Measurements from ENCODE around the gene LRMDA.

The LRMDA gene

GRCh38 chr10:76086761-76087639 lies 655.6 kb downstream of the LRMDA start:
- no peak for DNase-seq (ENCODE audit: low read depth)

DNA sequence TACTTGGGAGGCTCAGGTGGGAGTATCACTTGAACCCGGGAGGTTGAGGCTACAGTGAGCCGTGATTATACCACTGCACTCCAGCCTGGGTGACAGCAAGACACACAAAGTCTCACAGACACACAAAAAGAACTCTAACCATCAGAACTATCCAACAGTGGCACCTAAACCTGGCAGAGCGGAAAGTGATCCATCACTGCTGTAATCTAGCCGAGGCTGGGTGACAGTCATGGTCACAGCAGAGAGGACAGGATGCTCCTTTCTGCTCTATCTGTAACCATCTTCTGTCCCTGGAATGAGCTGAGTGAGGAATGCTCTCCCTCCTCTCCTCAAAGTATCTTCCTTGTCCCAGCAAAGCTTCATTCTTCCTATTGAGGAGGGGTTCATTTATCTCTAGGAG lies 656.6 kb downstream of the LRMDA start:
- no peak for DNase-seq (ENCODE audit: low read depth)

GRCh38 chr10:76088980-76089379 lies 657.6 kb downstream of the LRMDA start:
- no peak for DNase-seq (ENCODE audit: low read depth)

GRCh38 chr10:76089556-76090180 lies 658.2 kb downstream of the LRMDA start:
- no peak for DNase-seq (ENCODE audit: low read depth)

DNA sequence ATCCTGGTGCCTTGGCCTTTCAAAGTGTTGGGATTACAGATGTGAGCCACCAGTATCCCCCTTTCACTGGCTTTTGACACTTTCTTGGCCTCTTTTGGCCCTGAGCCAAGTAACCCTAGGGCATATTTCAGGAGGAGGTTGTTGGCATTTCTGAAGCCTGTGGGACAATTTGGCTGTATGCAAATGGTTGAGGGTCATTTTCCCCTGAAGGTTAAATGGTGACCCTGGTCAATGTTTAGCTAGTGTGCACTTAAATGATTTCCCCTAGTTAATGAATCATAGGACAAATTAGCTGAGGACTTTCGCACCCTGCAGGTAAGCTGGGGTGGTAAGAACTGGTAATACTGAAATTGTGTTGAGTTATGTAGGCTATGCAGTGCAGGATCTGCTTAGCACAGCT lies 660.5 kb downstream of the LRMDA start:
- no peak for DNase-seq (ENCODE audit: low read depth)

GRCh38 chr10:76106611-76107010 lies 675.2 kb downstream of the LRMDA start:
- no peak for DNase-seq (ENCODE audit: low read depth)

DNA sequence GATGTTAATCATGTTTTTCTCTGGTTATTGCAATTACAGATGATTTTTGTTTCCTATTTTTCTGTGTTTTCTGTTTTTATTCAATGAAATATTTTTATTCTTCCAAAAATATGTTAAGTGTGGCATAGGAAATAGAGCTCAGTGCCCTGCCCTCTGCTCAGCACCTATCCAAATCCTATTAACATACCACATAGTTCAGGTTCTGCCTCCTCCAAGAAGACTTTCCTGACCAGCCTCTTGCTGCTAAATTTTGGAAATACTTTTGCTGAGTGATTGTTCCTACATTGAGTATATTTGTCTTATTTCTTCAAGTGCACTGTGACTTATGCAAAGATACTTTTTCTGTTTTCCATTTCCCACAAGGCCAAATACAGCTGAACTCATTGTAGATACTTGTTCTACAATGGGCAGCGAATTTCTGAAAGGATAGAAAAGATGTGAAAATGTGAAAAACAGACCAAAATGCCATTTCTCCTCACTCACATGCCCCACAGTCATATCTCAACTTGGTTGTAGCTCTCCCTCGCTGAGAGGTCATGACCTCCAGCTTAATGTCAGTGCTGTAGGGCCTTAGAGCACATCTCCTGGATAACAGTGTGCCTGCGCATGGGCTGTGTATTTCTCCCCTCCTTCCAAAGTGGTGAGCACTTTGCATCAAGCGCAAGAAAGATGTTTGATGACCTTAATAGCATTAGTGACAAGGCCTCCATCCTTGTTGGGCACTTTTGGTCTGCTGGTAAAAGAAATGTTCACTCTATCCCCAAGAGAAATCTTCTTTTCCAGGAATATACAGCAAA lies 677.3 kb downstream of the LRMDA start:
- DNase-seq (ENCODE audit: low read depth): no peak

- no peak for DNase-seq (ENCODE audit: low read depth)
Measured at GRCh38 chr10:76111404-76111803, 680.0 kb downstream of the LRMDA start.

GRCh38 chr10:76111986-76112825 lies 680.8 kb downstream of the LRMDA start:
- DNase-seq (ENCODE audit: low read depth): no peak

- DNase-seq (ENCODE audit: low read depth): no peak
Measured at GRCh38 chr10:76112826-76113150, 681.4 kb downstream of the LRMDA start.

DNA sequence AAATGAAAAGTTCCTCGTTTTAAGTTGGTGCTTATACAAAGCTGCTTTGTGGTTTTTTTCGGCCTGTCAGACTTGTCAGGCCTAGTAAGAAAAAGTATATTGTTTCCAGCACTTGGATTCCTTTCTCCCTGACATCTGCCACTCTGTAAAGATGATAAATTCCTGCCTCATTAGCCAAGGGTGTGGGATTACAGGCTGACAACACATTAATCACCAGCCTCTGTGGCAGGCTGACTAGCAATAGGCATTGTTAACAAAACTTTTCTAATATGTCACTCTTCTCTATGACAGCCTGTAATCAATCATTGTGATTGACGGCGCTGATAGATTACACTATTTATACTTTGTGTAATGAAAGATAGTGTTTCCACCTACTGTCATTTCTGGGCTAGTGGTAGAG lies 682.5 kb downstream of the LRMDA start:
- DNase-seq (ENCODE audit: low read depth): no peak

- DNase-seq (ENCODE audit: low read depth): no peak
Measured at GRCh38 chr10:76114581-76115001, 683.2 kb downstream of the LRMDA start.

GRCh38 chr10:76115131-76115470 lies 683.7 kb downstream of the LRMDA start:
- DNase-seq (ENCODE audit: low read depth): no peak

DNA sequence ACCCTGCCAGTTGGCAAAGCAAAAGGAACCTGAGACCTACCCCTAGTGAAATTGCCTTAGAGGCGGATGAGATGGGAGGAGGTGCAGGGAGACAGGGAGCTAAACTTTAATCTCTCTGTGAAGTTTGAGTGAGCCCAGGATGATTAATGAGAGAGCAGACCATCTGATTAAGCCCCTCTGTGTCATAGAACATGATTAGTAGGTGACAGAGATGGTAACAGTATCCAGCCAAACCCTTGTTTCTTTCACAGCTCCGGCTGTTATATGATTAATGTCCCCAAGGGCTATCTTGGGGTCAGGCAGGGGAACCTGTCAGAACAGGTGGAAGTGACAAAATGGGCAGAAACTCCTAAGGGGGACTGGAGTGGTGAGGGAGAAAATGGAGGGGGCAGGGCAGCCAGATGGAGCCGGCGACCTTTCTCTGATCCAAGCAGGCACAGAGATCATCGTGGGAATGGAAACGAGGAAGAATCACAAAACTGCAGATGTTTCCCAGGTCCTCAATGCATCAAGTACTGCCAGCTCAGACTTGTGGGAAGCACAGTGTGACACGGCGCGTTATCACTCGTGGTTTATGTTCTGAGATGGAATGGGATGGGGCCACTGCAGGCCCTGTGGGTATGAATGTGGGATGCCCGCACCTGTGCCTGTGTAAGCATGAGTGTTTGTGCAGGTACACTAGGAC lies 684.2 kb downstream of the LRMDA start:
- no peak for DNase-seq (ENCODE audit: low read depth)

GRCh38 chr10:76116523-76116922 lies 685.1 kb downstream of the LRMDA start:
- DNase-seq (ENCODE audit: low read depth): no peak

DNA sequence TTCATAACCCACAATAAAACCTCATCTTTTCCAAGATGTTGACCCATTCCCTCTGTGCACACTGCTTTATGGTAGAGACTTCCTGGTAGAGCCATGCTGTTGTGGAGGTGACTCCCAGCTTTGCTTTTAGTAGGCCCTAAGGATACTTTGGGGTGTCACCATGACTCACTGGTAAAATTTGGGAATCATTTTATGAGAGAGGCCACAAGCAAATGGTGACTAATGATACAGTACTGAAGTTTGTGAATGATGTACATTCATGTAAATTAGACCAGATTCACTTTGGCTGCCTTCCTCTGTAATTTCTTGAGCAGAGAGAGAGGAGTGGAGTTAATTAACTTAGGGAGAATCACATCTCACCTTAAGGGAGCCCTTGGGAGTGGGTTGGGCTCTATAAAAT lies 686.5 kb downstream of the LRMDA start:
- no peak for DNase-seq (ENCODE audit: low read depth)

DNA sequence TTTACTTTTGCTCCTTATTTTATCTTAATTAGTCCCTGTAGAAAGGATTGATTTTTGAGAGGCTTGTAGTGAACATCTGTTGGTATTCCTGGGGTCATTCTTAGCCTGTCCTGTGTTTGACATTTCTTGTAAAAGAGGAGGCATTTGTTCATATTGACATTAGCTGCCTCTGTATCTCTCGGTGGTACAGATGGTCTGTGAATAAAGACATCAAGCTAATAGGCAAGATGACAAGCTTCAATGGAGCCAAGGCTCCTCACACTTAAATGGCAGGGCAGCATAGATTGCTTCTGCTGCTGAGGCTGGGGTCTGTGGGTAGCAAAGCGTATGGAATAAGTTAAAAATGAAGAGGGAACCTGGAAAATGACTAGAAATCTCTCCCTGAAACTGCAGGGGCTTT lies 687.6 kb downstream of the LRMDA start:
- no peak for DNase-seq (ENCODE audit: low read depth)

GRCh38 chr10:76119515-76119914 lies 688.1 kb downstream of the LRMDA start:
- no peak for DNase-seq (ENCODE audit: low read depth)

GRCh38 chr10:76122056-76122455 lies 690.6 kb downstream of the LRMDA start:
- DNase-seq (ENCODE audit: low read depth): no peak

- no peak for DNase-seq (ENCODE audit: low read depth)
Measured at GRCh38 chr10:76124280-76124679, 692.9 kb downstream of the LRMDA start.

- DNase-seq (ENCODE audit: low read depth): no peak
Measured at GRCh38 chr10:76125900-76126299, 694.5 kb downstream of the LRMDA start.

All from activated T-helper 9 cell treated with anti-CD3 and anti-CD28 coated beads, Interleukin-2, amount 50 U/mL, for 16 hours (primary cell).